ENCODE data around the gene TGFBR1. TPM values are rescaled to one million over a fixed set of nuclear protein-coding genes. Genes with fewer than 3 reads are reported as not detected.

TGFBR1 gene
- 96.8 TPM for polyA plus RNA-seq (2013, experiment 1 of 4)
- polyA plus RNA-seq (2013, experiment 2 of 4) = 109 TPM
- 70.3 TPM for polyA plus RNA-seq (2013, experiment 3 of 4)
- 87.6 TPM for polyA plus RNA-seq (2013, experiment 4 of 4)

DNA sequence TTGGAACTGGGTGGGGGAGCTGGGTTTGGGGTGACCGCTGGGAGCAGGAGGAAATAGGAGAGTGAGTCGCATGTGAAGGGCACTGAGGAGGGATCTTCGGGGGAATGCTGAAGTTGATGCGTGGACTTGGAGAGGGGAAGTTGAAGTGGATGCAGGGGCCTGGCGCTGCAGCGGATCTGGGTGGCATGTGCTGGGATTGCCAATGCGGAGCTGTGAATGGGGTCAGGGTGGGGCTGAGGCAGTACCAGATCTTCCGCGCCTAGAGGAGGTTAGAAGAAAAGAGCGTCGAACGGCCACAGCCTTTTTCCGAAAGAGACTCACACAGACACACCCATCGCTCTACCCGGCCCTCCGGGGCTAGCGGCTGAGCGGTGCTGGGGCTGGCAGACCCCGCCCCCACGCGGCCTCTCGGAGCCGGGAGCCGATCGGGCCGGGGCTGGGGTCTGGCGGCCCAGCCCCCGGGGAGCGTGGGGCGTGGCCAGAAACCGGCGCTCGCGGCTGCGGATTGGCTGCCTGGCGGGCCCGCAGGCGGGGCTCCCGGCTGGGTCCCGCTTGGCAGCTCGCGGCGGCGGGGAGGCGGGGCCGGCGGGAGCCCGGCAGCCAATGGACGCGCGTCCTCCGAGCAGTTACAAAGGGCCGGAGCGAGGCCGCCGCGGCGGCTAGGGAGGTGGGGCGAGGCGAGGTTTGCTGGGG lies at the start of gene TGFBR1:
TGFBR1 (plus strand) TSS at position 655 of the 693 bp plus-strand sequence. CDS start 93 bp downstream, outside the sequence.
- no peaks in the 10 kb centered on the region for H3K9me3 ChIP-seq (ENCODE audit: control insufficient read depth, low read length)
- H3K4me3 ChIP-seq (ENCODE audit: insufficient read depth, low read depth, low read length) = peak within 1 kb of the TSS; percentile 75
- no peaks in the 10 kb centered on the region for H3K36me3 ChIP-seq (ENCODE audit: control insufficient read depth, insufficient read depth, low read length)
- H3K27ac ChIP-seq (ENCODE audit: insufficient read depth, low read depth, low read length, poor library complexity, severe bottlenecking) = peak within 1 kb of the TSS; percentile 67
- peaks cover 5% of the 10 kb centered on the region for H3K27me3 ChIP-seq (ENCODE audit: control insufficient read depth, insufficient read depth, low read length, poor library complexity, severe bottlenecking)
- WGBS, 2 experiments = 0 to 1% methylated on average over 60 of the region's 60 CpGs
- peaks cover 24% of the 10 kb centered on the region for H3K4me1 ChIP-seq (ENCODE audit: control insufficient read depth, insufficient read depth, low read length)

DNA sequence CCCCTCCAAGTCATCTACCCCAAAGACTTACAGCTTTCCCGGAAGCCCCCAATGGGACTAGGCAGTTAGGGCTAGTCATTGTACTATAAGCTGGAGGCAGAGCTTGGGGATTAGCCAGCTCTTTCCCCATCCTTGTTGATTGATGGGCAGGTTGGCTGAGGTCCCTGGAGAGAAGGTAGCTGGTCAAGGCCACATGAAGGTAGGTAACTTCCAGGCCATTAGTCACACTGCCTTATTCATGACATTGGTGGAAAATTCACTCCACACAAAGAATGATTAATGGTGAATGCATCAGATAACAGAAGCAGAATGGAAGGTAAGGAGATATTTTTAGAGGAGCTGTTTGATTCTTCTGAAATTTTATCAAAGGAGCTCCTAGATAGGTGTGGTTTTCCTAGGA lies 49.5 kb upstream of the TGFBR1 start:
- Histone ChIP-seq H3K27ac (ENCODE audit: insufficient read depth, low read depth, low read length, poor library complexity, severe bottlenecking) (no peak overlapping the region), H3K4me3 (ENCODE audit: insufficient read depth, low read depth, low read length) (no peak overlapping the region), H3K4me1 (ENCODE audit: control insufficient read depth, insufficient read depth, low read length) (peaks cover 6% of the 10 kb centered on the region), H3K36me3 (ENCODE audit: control insufficient read depth, insufficient read depth, low read length) (no peaks in the 10 kb centered on the region), H3K27me3 (ENCODE audit: control insufficient read depth, insufficient read depth, low read length, poor library complexity, severe bottlenecking) (no peaks in the 10 kb centered on the region), H3K9me3 (ENCODE audit: control insufficient read depth, low read length) (no peaks in the 10 kb centered on the region)
- 94 to 100% methylated on average over 1 of the region's 1 CpG for WGBS, 2 experiments

DNA sequence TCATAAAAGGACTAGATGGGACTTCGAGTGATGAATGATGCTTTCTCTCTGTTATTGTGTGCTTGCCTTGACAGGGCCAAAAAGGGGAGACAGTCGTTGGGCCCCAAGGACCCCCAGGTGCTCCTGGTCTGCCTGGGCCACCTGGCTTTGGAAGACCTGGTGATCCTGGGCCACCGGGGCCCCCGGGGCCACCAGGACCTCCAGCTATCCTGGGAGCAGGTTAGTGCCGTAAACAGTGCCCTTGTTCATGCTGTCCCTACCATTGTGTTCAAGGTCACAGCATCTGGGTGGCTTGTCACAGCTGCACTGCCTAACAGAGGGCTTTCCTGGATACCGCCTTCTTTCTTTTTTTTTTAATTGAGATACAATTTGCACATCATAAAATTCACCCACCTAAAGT lies 48.7 kb upstream of the TGFBR1 start:
- peaks cover 6% of the 10 kb centered on the region for H3K4me1 ChIP-seq (ENCODE audit: control insufficient read depth, insufficient read depth, low read length)
- H3K9me3 ChIP-seq (ENCODE audit: control insufficient read depth, low read length) = no peaks in the 10 kb centered on the region
- no peaks in the 10 kb centered on the region for H3K36me3 ChIP-seq (ENCODE audit: control insufficient read depth, insufficient read depth, low read length)
- no peaks in the 10 kb centered on the region for H3K27me3 ChIP-seq (ENCODE audit: control insufficient read depth, insufficient read depth, low read length, poor library complexity, severe bottlenecking)
- WGBS, 2 experiments = 92% methylated on average over 6 of the region's 6 CpGs
- H3K27ac ChIP-seq (ENCODE audit: insufficient read depth, low read depth, low read length, poor library complexity, severe bottlenecking) = no peak overlapping the region
- H3K4me3 ChIP-seq (ENCODE audit: insufficient read depth, low read depth, low read length) = no peak overlapping the region

DNA sequence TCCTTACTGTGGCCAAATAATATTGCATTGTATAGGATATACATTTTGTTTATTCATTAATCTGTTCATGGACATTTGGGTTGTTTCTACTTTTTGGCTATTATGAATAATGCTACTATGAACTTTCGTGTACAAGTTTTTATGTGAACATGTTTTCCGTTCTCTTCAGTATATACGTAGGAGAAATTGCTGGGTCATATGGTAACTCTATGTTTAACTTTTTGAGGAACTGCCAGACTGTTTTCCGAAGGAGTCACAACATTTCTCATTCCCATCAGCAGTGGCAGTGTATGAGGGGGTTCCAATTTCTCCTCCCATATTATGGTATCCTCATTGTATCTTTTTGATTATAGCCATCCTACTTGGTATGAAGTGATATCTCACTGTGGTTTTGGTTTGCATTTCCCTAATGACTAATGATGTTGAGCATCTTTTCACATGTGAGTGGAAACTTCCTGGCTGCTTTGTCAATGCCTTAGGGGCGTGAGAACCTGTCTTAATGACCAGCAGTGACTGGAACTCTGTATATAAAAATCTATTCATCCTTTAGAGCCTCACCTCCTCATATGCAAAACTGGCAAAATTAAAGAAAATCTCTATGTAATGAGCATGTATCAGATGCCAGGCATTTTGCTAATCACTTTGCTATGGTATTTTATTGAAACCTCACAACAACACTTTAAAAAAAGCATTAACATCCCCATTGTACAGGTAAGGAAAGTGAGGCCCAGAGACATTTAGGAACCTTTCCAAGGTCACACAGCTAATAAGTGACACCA lies 47.8 kb upstream of the TGFBR1 start:
- no peaks in the 10 kb centered on the region for H3K27me3 ChIP-seq (ENCODE audit: control insufficient read depth, insufficient read depth, low read length, poor library complexity, severe bottlenecking)
- no peaks in the 10 kb centered on the region for H3K9me3 ChIP-seq (ENCODE audit: control insufficient read depth, low read length)
- WGBS, 2 experiments = 90% methylated on average over 4 to 5 of the region's 5 CpGs
- H3K4me3 ChIP-seq (ENCODE audit: insufficient read depth, low read depth, low read length) = no peak overlapping the region
- peaks cover 6% of the 10 kb centered on the region for H3K4me1 ChIP-seq (ENCODE audit: control insufficient read depth, insufficient read depth, low read length)
- H3K36me3 ChIP-seq (ENCODE audit: control insufficient read depth, insufficient read depth, low read length) = no peaks in the 10 kb centered on the region
- no peak overlapping the region for H3K27ac ChIP-seq (ENCODE audit: insufficient read depth, low read depth, low read length, poor library complexity, severe bottlenecking)

DNA sequence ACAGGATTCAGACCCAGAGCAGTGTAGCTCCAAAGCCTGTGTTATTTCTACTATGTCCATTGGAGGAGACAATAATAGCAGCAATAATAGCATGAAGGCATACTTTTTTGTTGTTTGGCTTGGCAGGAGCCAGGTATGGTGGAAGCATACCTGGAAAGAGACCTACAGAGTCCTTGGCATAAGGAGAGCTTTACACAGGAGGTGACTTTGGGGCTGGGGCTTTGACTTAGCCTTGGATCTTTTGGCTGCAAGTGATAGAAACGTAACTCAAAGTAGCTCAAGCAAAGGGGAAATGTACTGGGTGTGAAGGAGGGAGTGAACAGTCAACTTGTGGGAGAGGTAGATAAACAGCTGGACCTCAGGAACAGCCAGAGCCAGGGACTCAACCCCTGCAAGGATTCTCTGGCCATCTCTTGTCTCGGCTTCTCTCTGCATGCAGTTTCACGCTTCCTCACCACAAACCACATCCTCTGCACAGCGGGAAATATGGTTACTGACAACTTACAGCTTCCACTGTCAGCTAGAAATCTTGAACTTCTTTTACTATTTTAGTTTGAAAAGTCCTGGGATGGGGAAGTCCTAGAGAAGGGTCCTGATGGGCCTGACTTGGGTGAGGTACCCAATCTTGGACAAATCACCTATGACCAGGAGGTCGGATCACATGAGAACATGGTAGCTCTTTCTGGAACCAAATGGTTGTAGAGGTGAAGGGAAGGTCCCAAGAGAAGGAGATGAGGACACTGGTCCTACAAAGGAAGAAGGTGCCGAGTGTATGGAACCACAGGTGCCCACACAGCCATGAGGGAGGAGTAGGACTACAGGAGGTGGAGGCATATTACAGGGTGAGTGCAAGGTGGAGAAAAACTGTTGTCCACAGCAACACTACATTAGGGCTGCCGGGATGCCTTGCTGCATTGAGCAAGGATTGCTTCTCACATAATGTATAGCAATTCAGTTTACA lies 47.0 kb upstream of the TGFBR1 start:
- no peaks in the 10 kb centered on the region for H3K9me3 ChIP-seq (ENCODE audit: control insufficient read depth, low read length)
- H3K27me3 ChIP-seq (ENCODE audit: control insufficient read depth, insufficient read depth, low read length, poor library complexity, severe bottlenecking) = no peaks in the 10 kb centered on the region
- H3K27ac ChIP-seq (ENCODE audit: insufficient read depth, low read depth, low read length, poor library complexity, severe bottlenecking) = no peak overlapping the region
- no peak overlapping the region for H3K4me3 ChIP-seq (ENCODE audit: insufficient read depth, low read depth, low read length)
- WGBS, 2 experiments = 92 to 93% methylated on average over 7 of the region's 7 CpGs
- peaks cover 6% of the 10 kb centered on the region for H3K4me1 ChIP-seq (ENCODE audit: control insufficient read depth, insufficient read depth, low read length)
- H3K36me3 ChIP-seq (ENCODE audit: control insufficient read depth, insufficient read depth, low read length) = no peaks in the 10 kb centered on the region

DNA sequence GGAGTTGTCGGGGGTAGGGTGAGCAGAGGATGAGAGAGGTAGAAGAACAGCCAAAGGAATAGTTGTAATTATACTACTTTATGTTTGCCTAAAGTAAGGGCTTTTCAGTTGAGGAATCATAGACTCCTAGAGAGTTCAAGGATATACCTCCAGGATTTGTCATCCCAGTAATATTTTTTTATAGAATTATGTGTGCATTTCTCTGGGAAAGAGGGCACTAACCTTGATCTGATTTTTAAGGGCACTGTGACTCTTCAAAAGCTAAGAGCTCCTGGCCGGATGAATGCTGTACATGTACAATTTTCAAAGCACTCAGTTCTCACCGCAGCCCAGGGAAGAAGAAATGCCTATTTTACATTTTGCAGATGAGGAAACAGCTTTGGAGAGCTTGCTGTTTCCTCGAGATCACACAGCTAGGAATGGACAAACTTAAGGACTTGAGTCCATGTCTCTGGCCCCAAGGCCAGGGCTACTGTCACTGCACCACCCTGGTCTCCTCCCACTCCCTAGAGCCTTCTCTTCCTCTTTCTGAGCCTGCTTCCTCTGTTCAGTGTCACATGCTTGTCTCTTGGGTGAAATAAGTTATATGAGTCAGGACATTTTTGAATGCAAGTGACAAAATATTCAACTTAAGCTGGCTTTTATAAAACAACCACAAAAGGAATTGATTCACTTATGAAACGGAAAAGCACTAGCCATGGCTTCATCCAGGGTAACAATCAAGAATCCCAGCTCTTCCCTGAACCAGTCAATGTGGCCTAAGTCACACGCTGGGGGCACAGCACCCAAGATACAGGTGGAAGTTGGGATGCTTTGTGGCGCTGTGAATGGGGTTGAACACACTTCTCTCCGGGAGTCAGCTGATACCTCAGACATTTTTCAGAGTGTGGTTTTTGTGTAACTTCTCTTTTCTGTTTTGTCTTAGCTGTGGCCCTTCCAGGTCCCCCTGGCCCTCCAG lies 45.7 kb upstream of the TGFBR1 start:
- Histone ChIP-seq H3K4me1 (ENCODE audit: control insufficient read depth, insufficient read depth, low read length) (no peaks in the 10 kb centered on the region), H3K27me3 (ENCODE audit: control insufficient read depth, insufficient read depth, low read length, poor library complexity, severe bottlenecking) (no peaks in the 10 kb centered on the region), H3K36me3 (ENCODE audit: control insufficient read depth, insufficient read depth, low read length) (no peaks in the 10 kb centered on the region), H3K4me3 (ENCODE audit: insufficient read depth, low read depth, low read length) (no peak overlapping the region), H3K9me3 (ENCODE audit: control insufficient read depth, low read length) (no peaks in the 10 kb centered on the region), H3K27ac (ENCODE audit: insufficient read depth, low read depth, low read length, poor library complexity, severe bottlenecking) (no peak overlapping the region)
- WGBS, 2 experiments = 94% methylated on average over 8 of the region's 8 CpGs

DNA sequence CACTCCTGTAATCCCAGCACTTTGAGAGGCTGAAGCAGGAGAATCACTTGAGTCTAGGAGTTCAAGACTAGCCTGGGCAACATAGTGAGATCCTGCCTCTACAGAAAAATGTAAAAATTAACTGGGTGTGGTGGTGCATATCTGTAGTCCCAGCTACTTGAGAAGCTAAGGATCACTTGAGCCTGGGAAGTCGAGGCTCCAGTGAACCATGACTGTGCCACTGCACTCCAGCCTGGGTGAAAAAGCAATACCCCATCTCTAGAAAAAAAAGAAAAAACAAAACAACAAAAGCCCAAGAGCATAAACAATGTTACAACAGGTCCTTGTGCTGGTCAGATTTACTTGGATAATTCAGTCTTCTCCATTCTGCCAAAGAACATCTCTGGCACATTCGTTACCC lies 44.3 kb upstream of the TGFBR1 start:
- no peaks in the 10 kb centered on the region for H3K9me3 ChIP-seq (ENCODE audit: control insufficient read depth, low read length)
- H3K27me3 ChIP-seq (ENCODE audit: control insufficient read depth, insufficient read depth, low read length, poor library complexity, severe bottlenecking) = no peaks in the 10 kb centered on the region
- 83 to 88% methylated on average over 2 of the region's 2 CpGs for WGBS, 2 experiments
- H3K36me3 ChIP-seq (ENCODE audit: control insufficient read depth, insufficient read depth, low read length) = no peaks in the 10 kb centered on the region
- no peak overlapping the region for H3K27ac ChIP-seq (ENCODE audit: insufficient read depth, low read depth, low read length, poor library complexity, severe bottlenecking)
- no peaks in the 10 kb centered on the region for H3K4me1 ChIP-seq (ENCODE audit: control insufficient read depth, insufficient read depth, low read length)
- H3K4me3 ChIP-seq (ENCODE audit: insufficient read depth, low read depth, low read length) = no peak overlapping the region

DNA sequence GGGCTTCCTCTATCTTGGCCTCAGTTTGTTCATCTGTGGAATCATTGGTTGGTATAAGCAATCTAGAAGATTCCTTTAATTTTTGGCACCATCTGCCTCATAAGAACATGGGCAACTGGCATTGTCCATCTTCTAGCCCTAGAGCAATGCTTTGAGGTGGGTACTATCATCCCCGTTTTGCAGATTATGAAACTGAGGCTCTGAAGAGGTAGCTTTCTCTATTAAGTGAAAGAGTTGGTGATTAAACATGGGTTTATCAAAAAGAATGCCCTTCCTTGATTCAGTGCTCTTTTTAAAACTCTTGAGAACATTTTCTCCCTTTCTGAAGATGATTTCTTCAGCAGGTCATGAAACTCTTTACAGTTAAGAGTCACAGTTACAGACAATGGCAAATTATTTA lies 42.4 kb upstream of the TGFBR1 start:
- Histone ChIP-seq H3K36me3 (ENCODE audit: control insufficient read depth, insufficient read depth, low read length) (no peaks in the 10 kb centered on the region), H3K27ac (ENCODE audit: insufficient read depth, low read depth, low read length, poor library complexity, severe bottlenecking) (no peak overlapping the region), H3K4me1 (ENCODE audit: control insufficient read depth, insufficient read depth, low read length) (no peaks in the 10 kb centered on the region), H3K9me3 (ENCODE audit: control insufficient read depth, low read length) (no peaks in the 10 kb centered on the region), H3K27me3 (ENCODE audit: control insufficient read depth, insufficient read depth, low read length, poor library complexity, severe bottlenecking) (no peaks in the 10 kb centered on the region), H3K4me3 (ENCODE audit: insufficient read depth, low read depth, low read length) (no peak overlapping the region)
- 88 to 92% methylated on average over 1 of the region's 1 CpG for WGBS, 2 experiments

DNA sequence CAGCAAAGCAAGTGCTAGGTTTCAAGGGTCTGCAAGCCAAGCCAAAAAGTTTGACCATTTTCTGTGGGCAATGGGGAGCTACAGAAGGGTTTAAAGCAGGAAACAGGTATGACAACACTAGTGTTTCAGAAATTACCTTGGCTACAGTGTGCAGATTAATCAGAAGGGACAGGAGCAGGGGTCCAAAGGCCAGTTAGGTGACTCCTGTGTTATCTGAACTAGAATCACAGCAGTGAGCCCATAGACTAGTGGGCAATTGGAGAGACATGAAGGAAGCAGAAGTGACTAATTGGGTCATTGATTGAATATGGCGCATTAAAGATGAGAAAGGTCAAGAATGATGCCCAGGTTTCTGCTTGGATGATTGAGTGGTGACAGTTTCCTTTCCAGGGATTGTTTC lies 41.4 kb upstream of the TGFBR1 start:
- WGBS, 2 experiments = 99 to 100% methylated on average over 1 of the region's 1 CpG
- Histone ChIP-seq H3K36me3 (ENCODE audit: control insufficient read depth, insufficient read depth, low read length) (no peaks in the 10 kb centered on the region), H3K4me1 (ENCODE audit: control insufficient read depth, insufficient read depth, low read length) (no peaks in the 10 kb centered on the region), H3K27ac (ENCODE audit: insufficient read depth, low read depth, low read length, poor library complexity, severe bottlenecking) (no peak overlapping the region), H3K27me3 (ENCODE audit: control insufficient read depth, insufficient read depth, low read length, poor library complexity, severe bottlenecking) (no peaks in the 10 kb centered on the region), H3K4me3 (ENCODE audit: insufficient read depth, low read depth, low read length) (no peak overlapping the region), H3K9me3 (ENCODE audit: control insufficient read depth, low read length) (no peaks in the 10 kb centered on the region)
